Measurements from ENCODE around the gene LIM2. TPM values are rescaled to one million over a fixed set of nuclear protein-coding genes. Genes with fewer than 3 reads are reported as not detected.

The LIM2 gene
- total and polyA plus RNA-seq, 2 donors from 2014 or later: not detected

DNA sequence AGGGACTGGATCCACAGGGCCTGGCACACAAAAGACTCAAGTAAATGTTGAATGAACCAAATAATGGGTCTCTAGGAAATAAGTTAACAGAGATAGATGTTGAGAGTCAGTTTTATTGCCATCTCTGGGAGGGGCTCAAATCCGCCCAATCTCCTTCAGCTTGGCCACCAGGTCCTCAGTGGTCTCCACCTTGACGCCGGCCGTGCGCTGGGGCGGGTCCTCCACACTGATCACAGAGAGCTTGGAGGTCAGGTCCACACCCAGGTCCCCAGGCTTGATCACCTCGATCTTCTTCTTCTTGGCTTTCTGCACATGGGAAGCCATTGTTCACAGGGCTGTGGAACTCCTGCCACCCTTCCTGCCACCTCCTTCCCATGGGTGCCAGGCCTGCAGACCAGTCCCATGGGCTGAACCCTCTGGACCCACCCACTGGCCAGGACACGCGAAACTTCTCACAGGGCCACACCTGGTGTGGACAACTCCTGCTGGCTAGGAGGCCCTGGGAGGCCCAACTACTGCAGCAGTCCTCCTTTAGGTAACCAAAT, 42.6 kb downstream of the LIM2 start:
- DNase-seq (peak in 1 of 5 donors; percentile 59), FAIRE-seq (no peak)
- Histone ChIP-seq H3K9ac (ENCODE audit: low read length in 3 of 3) (no peak overlapping the region), H3K4me1 (ENCODE audit: control insufficient read depth in 2 of 3, insufficient read depth in 2 of 3, low read depth in 1 of 3, low read length in 3 of 3) (peaks cover 0 to 3% (median 0%) of the 10 kb centered on the region in 3 donors), H3K4me3 (ENCODE audit: low read length in 3 of 3) (no peak overlapping the region), H3K27ac (ENCODE audit: low read depth in 2 of 2, low read length in 2 of 2) (no peak overlapping the region), H3K9me3 (ENCODE audit: control insufficient read depth in 2 of 3, insufficient read depth in 1 of 3, low read length in 3 of 3) (no peaks in the 10 kb centered on the region), H3K27me3 (ENCODE audit: control insufficient read depth, insufficient read depth, low read length) (no peaks in the 10 kb centered on the region), H3K36me3 (ENCODE audit: control insufficient read depth in 2 of 3, insufficient read depth in 3 of 3, low read length in 3 of 3) (peaks cover 0 to 15% (median 6%) of the 10 kb centered on the region in 3 donors)
- TF ChIP-seq, protein P1, sequence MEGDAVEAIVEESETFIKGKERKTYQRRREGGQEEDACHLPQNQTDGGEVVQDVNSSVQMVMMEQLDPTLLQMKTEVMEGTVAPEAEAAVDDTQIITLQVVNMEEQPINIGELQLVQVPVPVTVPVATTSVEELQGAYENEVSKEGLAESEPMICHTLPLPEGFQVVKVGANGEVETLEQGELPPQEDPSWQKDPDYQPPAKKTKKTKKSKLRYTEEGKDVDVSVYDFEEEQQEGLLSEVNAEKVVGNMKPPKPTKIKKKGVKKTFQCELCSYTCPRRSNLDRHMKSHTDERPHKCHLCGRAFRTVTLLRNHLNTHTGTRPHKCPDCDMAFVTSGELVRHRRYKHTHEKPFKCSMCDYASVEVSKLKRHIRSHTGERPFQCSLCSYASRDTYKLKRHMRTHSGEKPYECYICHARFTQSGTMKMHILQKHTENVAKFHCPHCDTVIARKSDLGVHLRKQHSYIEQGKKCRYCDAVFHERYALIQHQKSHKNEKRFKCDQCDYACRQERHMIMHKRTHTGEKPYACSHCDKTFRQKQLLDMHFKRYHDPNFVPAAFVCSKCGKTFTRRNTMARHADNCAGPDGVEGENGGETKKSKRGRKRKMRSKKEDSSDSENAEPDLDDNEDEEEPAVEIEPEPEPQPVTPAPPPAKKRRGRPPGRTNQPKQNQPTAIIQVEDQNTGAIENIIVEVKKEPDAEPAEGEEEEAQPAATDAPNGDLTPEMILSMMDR (IDR thresholded peaks at IDR 0.05; ENCODE audit: borderline replicate concordance, extremely low read depth, insufficient read depth): no peak
- intact Hi-C loops (cut with DNase I): no loop called here

DNA sequence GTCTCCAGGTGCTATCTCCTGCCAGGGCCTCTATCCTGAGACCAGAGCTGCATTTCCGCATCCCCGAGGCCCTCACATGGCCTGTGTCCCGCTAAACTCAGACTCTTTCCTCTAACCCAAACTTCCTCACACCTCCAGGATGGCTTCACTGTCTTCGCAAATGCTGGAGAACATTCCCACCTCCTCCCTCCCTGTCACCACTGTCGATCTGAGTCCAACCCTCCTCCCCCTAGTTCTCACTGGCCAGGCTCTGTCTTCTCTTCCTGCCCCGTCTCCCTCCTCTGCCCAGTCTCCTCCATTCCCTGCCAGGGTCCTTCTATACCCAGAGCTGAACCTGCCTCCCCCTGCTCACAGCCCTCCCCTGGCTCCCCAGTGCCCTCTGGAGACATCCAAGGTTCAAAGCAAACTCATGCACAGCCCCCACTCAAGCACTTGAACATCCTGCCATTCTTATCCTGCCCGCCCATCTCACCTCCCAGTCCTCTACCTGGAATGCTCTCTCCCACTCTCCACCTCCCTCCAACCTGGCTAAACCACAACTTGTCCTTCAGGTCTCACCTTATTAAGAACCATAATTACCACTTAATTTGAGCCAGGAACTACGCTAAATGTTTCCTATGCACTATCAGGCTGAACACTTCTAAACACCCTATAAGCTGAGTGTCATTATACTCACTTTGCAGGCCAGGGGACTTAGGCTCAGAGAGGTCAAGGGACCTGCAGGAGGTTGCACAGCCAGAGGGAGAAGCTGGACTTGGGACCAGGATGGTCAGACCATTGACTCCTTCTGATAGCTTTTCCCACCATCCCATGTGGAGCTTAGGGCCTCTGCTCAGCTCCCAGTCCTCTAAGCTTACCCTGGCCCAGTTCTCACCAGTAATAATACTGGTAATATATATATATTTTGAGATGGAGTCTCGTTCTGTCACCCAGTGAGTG, 44.9 kb downstream of the LIM2 start:
- Histone ChIP-seq H3K9me3 (ENCODE audit: control insufficient read depth in 2 of 3, insufficient read depth in 1 of 3, low read length in 3 of 3) (no peaks in the 10 kb centered on the region), H3K4me3 (ENCODE audit: low read length in 3 of 3) (no peak overlapping the region), H3K36me3 (ENCODE audit: control insufficient read depth in 2 of 3, insufficient read depth in 3 of 3, low read length in 3 of 3) (peaks cover 0 to 10% (median 4%) of the 10 kb centered on the region in 3 donors), H3K27ac (ENCODE audit: low read depth in 2 of 2, low read length in 2 of 2) (no peak overlapping the region), H3K27me3 (ENCODE audit: control insufficient read depth, insufficient read depth, low read length) (no peaks in the 10 kb centered on the region), H3K9ac (ENCODE audit: low read length in 3 of 3) (no peak overlapping the region), H3K4me1 (ENCODE audit: control insufficient read depth in 2 of 3, insufficient read depth in 2 of 3, low read depth in 1 of 3, low read length in 3 of 3) (peaks cover 0 to 7% (median 3%) of the 10 kb centered on the region in 3 donors)
- TF ChIP-seq, protein P1 (IDR thresholded peaks at IDR 0.05; ENCODE audit: borderline replicate concordance, extremely low read depth, insufficient read depth): no peak
- FAIRE-seq: no peak
- intact Hi-C loops (cut with DNase I): no loop called here
- peak in 1 of 5 donors; percentile 41 for DNase-seq

DNA sequence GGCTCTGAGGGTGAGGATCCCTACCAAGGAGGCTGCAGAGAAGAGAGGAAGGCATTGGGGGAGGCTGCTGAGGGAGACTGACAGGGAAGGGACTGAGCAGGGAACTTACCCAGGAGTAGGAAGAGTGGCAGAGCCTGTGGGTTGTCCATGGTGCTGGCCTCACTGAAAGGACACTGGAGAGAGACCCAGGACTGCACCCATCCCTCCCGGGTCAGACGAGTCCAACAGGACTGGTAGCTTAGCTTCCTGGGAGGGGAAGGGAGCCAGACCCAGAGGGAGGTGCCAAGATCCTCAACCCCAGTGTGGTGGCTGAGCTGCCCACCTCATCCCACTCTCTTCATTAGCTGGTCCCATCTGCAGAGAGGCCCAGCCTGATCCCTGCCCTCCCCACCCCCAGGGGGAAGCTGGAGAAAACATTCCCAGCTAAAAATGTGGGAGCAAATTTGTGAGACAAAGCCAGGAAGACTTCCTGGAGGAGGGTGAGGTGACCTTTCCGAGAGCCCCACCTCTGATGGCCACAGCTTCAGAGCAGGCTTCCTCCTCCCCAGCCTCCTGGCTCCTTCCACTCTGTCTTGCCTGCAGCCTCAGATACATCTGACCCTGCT, 45.7 kb downstream of the LIM2 start, which contains the start of gene VSIG10L:
Gene VSIG10L, minus strand, starts transcription at position 164 of the 605 bp plus-strand sequence. Its CDS starts 15 bp downstream, at position 149.
- FAIRE-seq: no peak
- no peak within 1 kb of the TSS for H3K27ac ChIP-seq (ENCODE audit: low read depth in 2 of 2, low read length in 2 of 2)
- TF ChIP-seq, protein P1 (IDR thresholded peaks at IDR 0.05; ENCODE audit: borderline replicate concordance, extremely low read depth, insufficient read depth): no peak
- no peaks in the 10 kb centered on the region for H3K9me3 ChIP-seq (ENCODE audit: control insufficient read depth in 2 of 3, insufficient read depth in 1 of 3, low read length in 3 of 3)
- intact Hi-C loops (cut with DNase I): no loop called here
- no peaks in the 10 kb centered on the region for H3K27me3 ChIP-seq (ENCODE audit: control insufficient read depth, insufficient read depth, low read length)
- DNase-seq: peak in 1 of 5 donors; percentile 49
- H3K4me3 ChIP-seq (ENCODE audit: low read length in 3 of 3): no peak within 1 kb of the TSS
- H3K36me3 ChIP-seq (ENCODE audit: control insufficient read depth in 2 of 3, insufficient read depth in 3 of 3, low read length in 3 of 3): peaks cover 0 to 10% (median 4%) of the 10 kb centered on the region in 3 donors
- H3K9ac ChIP-seq (ENCODE audit: low read length in 3 of 3): no peak within 1 kb of the TSS
- peaks cover 0 to 7% (median 0%) of the 10 kb centered on the region in 3 donors for H3K4me1 ChIP-seq (ENCODE audit: control insufficient read depth in 2 of 3, insufficient read depth in 2 of 3, low read depth in 1 of 3, low read length in 3 of 3)
